Measurements from ENCODE around the gene INPP5A. TPM values are rescaled to one million over a fixed set of nuclear protein-coding genes. Genes with fewer than 3 reads are reported as not detected.

INPP5A gene
- total and polyA plus RNA-seq, 2 donors (not counting 1 experiment from before 2014, with no cell fraction given): 9.3 to 87.8 TPM

GRCh38 chr10:132593900-132594876 lies 56.6 kb downstream of the INPP5A start:
- Histone ChIP-seq H3K4me2 (replicated peaks; ENCODE audit: low read depth, low read length, poor library complexity, severe bottlenecking) (peak overlapping the region; percentile 71), H3K79me2 (ENCODE audit: control insufficient read depth, insufficient read depth, low read length) (peaks cover 88% of the 10 kb centered on the region), H3K9ac (ENCODE audit: low read length) (peak overlapping the region; percentile 58), H3K27ac (ENCODE audit: low read length in 2 of 2) (peak overlapping the region; percentile 90 to 92), H4K20me1 (ENCODE audit: control insufficient read depth, insufficient read depth, low read length, poor library complexity, severe bottlenecking) (peaks cover 16% of the 10 kb centered on the region), H3K36me3 (replicated peaks in 1 of 2; ENCODE audit: control extremely low read depth in 1 of 2, control insufficient read depth in 1 of 2, extremely low read depth in 1 of 2, insufficient read depth in 2 of 2, low read length in 1 of 2) (peaks cover 0 to 2% of the 10 kb centered on the region in 2 experiments), H3K4me3 (ENCODE audit: control extremely low read depth in 1 of 5, extremely low read depth in 1 of 5, insufficient read depth in 1 of 5, low read depth in 2 of 5, low read length in 4 of 5) (peak overlapping the region in 3 of 5 experiments; percentile 25 to 60 (median 35)), H2AFZ (ENCODE audit: insufficient read depth, low read depth, low read length, poor library complexity, severe bottlenecking) (no peak overlapping the region), H3K4me1 (ENCODE audit: control insufficient read depth in 2 of 2, insufficient read depth in 2 of 2, low read length in 2 of 2) (peaks cover 50 to 61% of the 10 kb centered on the region in 2 donors), H3K27me3 (replicated peaks in 1 of 4; ENCODE audit: control extremely low read depth in 1 of 4, control insufficient read depth in 3 of 4, insufficient read depth in 4 of 4, low read length in 3 of 4) (no peaks in the 10 kb centered on the region), H3K9me3 (ENCODE audit: control extremely low read depth in 1 of 3, control insufficient read depth in 2 of 3, insufficient read depth in 1 of 3, low read length in 2 of 3) (peaks cover 0 to 8% (median under 1%) of the 10 kb centered on the region in 3 donors)
- intact Hi-C loops (cut with micrococcal nuclease): loop anchor here (1.0 to 5.0 kb wide), 6 partner anchors 22 to 262 kb away; partner anchors contain the start of genes INPP5A and LRRC27
- Mint-ChIP-seq H3K27me3 (no peaks in the 10 kb centered on the region), H3K4me3 (peak overlapping the region; percentile 78), H3K27ac (peak overlapping the region; percentile 93), H3K9me3 (ENCODE audit: insufficient read depth) (no peaks in the 10 kb centered on the region), H3K4me1 (peaks cover 88% of the 10 kb centered on the region)
- TF ChIP-seq EZH2 (IDR thresholded peaks at IDR 0.05; ENCODE audit: borderline replicate concordance, insufficient read depth, low read depth, low read length, poor library complexity, severe bottlenecking) (no peak), CTCF (IDR thresholded peaks at IDR 0.05) (no peak)
- ATAC-seq (ENCODE audit: low read depth): peak; percentile 72
- CTCF ChIA-PET: interaction anchor here (1.5 to 3.3 kb wide), 3 partner anchors 14 to 43 kb away, joined by 3 to 21 read pairs (median 10); no protein-coding TSS in a partner anchor
- POLR2A ChIA-PET: interaction anchor here (0.9 to 2.6 kb wide), 5 partner anchors 16 to 39 kb away, joined by 3 to 16 read pairs (median 4); no protein-coding TSS in a partner anchor
- DNase-seq: peak; percentile 78
- 42% methylated on average over 20 of the region's 25 CpGs for WGBS (ENCODE audit: insufficient coverage)
